ENCODE data around the gene BEX3.

DNA sequence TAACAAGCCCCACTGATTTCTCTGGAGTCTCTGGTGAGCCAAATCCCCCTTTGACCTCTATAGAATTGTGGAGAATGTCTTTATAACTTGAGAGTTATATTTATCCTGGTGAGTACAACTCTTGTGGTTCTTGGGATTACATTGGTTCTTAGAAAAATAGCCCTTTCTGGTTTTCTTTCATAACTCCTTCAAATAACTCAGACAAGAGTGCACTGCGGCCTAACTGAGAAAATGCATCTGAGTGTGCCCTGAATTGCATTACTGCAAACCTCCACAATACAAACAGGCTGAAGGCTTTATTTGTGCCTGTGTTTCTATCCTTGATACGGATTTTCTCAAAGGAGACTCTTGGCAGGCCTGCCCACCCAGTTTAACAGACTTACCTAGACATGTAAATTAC, 2.7 kb downstream of the BEX3 start:
- TF ChIP-seq, protein P1, sequence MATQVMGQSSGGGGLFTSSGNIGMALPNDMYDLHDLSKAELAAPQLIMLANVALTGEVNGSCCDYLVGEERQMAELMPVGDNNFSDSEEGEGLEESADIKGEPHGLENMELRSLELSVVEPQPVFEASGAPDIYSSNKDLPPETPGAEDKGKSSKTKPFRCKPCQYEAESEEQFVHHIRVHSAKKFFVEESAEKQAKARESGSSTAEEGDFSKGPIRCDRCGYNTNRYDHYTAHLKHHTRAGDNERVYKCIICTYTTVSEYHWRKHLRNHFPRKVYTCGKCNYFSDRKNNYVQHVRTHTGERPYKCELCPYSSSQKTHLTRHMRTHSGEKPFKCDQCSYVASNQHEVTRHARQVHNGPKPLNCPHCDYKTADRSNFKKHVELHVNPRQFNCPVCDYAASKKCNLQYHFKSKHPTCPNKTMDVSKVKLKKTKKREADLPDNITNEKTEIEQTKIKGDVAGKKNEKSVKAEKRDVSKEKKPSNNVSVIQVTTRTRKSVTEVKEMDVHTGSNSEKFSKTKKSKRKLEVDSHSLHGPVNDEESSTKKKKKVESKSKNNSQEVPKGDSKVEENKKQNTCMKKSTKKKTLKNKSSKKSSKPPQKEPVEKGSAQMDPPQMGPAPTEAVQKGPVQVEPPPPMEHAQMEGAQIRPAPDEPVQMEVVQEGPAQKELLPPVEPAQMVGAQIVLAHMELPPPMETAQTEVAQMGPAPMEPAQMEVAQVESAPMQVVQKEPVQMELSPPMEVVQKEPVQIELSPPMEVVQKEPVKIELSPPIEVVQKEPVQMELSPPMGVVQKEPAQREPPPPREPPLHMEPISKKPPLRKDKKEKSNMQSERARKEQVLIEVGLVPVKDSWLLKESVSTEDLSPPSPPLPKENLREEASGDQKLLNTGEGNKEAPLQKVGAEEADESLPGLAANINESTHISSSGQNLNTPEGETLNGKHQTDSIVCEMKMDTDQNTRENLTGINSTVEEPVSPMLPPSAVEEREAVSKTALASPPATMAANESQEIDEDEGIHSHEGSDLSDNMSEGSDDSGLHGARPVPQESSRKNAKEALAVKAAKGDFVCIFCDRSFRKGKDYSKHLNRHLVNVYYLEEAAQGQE (IDR thresholded peaks at IDR 0.05; ENCODE audit: insufficient replicate concordance, low read depth) = no peak
- TF ChIP-seq, protein P2, sequence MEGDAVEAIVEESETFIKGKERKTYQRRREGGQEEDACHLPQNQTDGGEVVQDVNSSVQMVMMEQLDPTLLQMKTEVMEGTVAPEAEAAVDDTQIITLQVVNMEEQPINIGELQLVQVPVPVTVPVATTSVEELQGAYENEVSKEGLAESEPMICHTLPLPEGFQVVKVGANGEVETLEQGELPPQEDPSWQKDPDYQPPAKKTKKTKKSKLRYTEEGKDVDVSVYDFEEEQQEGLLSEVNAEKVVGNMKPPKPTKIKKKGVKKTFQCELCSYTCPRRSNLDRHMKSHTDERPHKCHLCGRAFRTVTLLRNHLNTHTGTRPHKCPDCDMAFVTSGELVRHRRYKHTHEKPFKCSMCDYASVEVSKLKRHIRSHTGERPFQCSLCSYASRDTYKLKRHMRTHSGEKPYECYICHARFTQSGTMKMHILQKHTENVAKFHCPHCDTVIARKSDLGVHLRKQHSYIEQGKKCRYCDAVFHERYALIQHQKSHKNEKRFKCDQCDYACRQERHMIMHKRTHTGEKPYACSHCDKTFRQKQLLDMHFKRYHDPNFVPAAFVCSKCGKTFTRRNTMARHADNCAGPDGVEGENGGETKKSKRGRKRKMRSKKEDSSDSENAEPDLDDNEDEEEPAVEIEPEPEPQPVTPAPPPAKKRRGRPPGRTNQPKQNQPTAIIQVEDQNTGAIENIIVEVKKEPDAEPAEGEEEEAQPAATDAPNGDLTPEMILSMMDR (IDR thresholded peaks at IDR 0.05; ENCODE audit: insufficient read depth, low read length) = no peak
- TF ChIP-seq POLR2AphosphoS5 (IDR thresholded peaks at IDR 0.05; ENCODE audit: low read depth) = no peak
